SK-N-SH treated with all-trans-retinoic acid at 6 μM for 48 hours (cell line): ENCODE data around the gene NUB1.
A peak's percentile ranks its signal among the peaks of the same experiment; 100 is the strongest.

Experiments used
- ARNTL ChIP-seq: fragments of 450-650 bp; formaldehyde crosslinking; IDR thresholded peaks from 2 replicates; pipeline ENCODE4 v1.5.0; 2020; ENCODE audit warnings: low read depth, mild to moderate bottlenecking, moderate library complexity, borderline replicate concordance
- BACH2 ChIP-seq: fragments of 250-450 bp; sonication (Bioruptor Pico); IDR thresholded peaks from 2 replicates; pipeline ENCODE4 v1.9.0; 2021; ENCODE audit warnings: mild to moderate bottlenecking, borderline replicate concordance
- GLIS3 ChIP-seq: fragments of 250-450 bp; sonication (Bioruptor Pico); IDR thresholded peaks from 2 replicates; pipeline ENCODE4 v1.5.0; 2020; ENCODE audit warnings: mild to moderate bottlenecking, moderate library complexity
- PATZ1 ChIP-seq: fragments of 250-450 bp; sonication (Bioruptor Pico); IDR thresholded peaks from 2 replicates; pipeline ENCODE4 v1.8.0; 2020; ENCODE audit warnings: mild to moderate bottlenecking, moderate library complexity, borderline replicate concordance
- POU6F1 ChIP-seq: fragments of 250-450 bp; sonication (Bioruptor Pico); IDR thresholded peaks from 2 replicates; pipeline ENCODE4 v1.8.0; 2021; ENCODE audit warnings: low read depth, mild to moderate bottlenecking, moderate library complexity, borderline replicate concordance
- RARB ChIP-seq: fragments of 250-450 bp; sonication (Bioruptor Pico); IDR thresholded peaks from 2 replicates; pipeline ENCODE4 v1.8.0; 2021; ENCODE audit warnings: mild to moderate bottlenecking, moderate library complexity
- SNAI2 ChIP-seq: fragments of 250-450 bp; sonication (Bioruptor Pico); IDR thresholded peaks from 2 replicates; pipeline ENCODE4 v1.5.0; 2020; ENCODE audit warnings: mild to moderate bottlenecking, moderate library complexity
- TCF4 ChIP-seq: fragments of 250-450 bp; sonication (Bioruptor Pico); IDR thresholded peaks from 2 replicates; pipeline ENCODE4 v1.8.0; 2021; ENCODE audit warnings: mild to moderate bottlenecking, moderate library complexity, borderline replicate concordance
- ZNF565 ChIP-seq: fragments of 450-650 bp; formaldehyde crosslinking; conservative IDR thresholded peaks from 2 replicates; pipeline ENCODE4 v1.5.0; 2020; ENCODE audit warnings: low read depth, mild to moderate bottlenecking, moderate library complexity
- ZNF70 ChIP-seq: fragments of 450-650 bp; formaldehyde crosslinking; IDR thresholded peaks from 2 replicates; pipeline ENCODE4 v1.5.0; 2020; ENCODE audit warnings: mild to moderate bottlenecking, moderate library complexity
- ZNF8 ChIP-seq: fragments of 450-650 bp; formaldehyde crosslinking; IDR thresholded peaks from 2 replicates; pipeline ENCODE4 v1.5.0; 2020; ENCODE audit warnings: mild to moderate bottlenecking, moderate library complexity

GRCh38 chr7:151341357-151342101, at the start of gene NUB1:
- TF ChIP-seq RARB (CRISPR knock-in tag): no peak
- no peak for TF ChIP-seq ARNTL (CRISPR knock-in tag)
- no peak for TF ChIP-seq SNAI2
- TF ChIP-seq GLIS3 (CRISPR knock-in tag): no peak
- TF ChIP-seq ZNF565 (CRISPR knock-in tag): no peak
- TF ChIP-seq ZNF70 (CRISPR knock-in tag): no peak
- TF ChIP-seq TCF4 (CRISPR knock-in tag): no peak
- TF ChIP-seq PATZ1 (CRISPR knock-in tag): no peak
- TF ChIP-seq POU6F1 (CRISPR knock-in tag): no peak
- TF ChIP-seq BACH2 (CRISPR knock-in tag): 0 out of 2 replicates have a peak, but pooled peaks have one; percentile 62
- no peak for TF ChIP-seq ZNF8 (CRISPR knock-in tag)
